Panc1 (cell line): Measurements from ENCODE around the gene B4GALT2. TPM values are rescaled to one million over a fixed set of nuclear protein-coding genes. Genes with fewer than 3 reads are reported as not detected.

ENCODE experiments used
- ATAC-seq: fragments of 200-7000 bp; cut with Tn5 transposase; 2 replicates; pipeline ENCODE4 v1.9.1; 2020; ENCODE audit warnings: mild to moderate bottlenecking, moderate library complexity
- BruUV-seq: library from RNA; stranded (reverse); fragments of 400-500 nt; replicated peaks from 2 replicates; lab custom pipeline; 2021; lab: Mats Ljungman, UMichigan
- CTCF ChIA-PET: fragments of 300-600 bp; sonication (Branson Sonifier 250); formaldehyde crosslinking; loops from one replicate; lab custom pipeline; 2022; ENCODE audit warnings: antibody characterized with exemption; lab: Charles Lee
- POLR2A ChIA-PET: fragments of 300-600 bp; sonication (Branson Sonifier 250); formaldehyde crosslinking; loops from one replicate; lab custom pipeline; 2022; ENCODE audit warnings: antibody characterized with exemption; lab: Charles Lee
- DNase-seq: peaks from one replicate; pipeline ENCODE4 v3.0.0-alpha.2; 2010; ENCODE audit warnings: low read depth, low spot score
- H3K27ac ChIP-seq: 2 replicates; pipeline ENCODE4 v1.5.1; 2011; ENCODE audit warnings: mild to moderate bottlenecking, low read length, inconsistent platforms
- H3K27me3 ChIP-seq: fragments of 200-500 bp; sonication (Bioruptor generic); 2 replicates; pipeline ENCODE4 v1.6.0; 2014; ENCODE audit warnings: low read length, inconsistent platforms; ENCODE audit not compliant: control insufficient read depth, insufficient read depth
- H3K36me3 ChIP-seq: fragments of 200-500 bp; sonication (Bioruptor generic); 2 replicates; pipeline ENCODE4 v1.5.1; 2014; ENCODE audit warnings: inconsistent platforms, mild to moderate bottlenecking, low read length, moderate library complexity; ENCODE audit not compliant: control insufficient read depth, insufficient read depth
- H3K4me1 ChIP-seq: 2 replicates; pipeline ENCODE4 v1.5.1; 2011; ENCODE audit warnings: inconsistent platforms, mild to moderate bottlenecking, low read length, moderate library complexity; ENCODE audit not compliant: control insufficient read depth, insufficient read depth
- H3K4me3 ChIP-seq, 2 experiments: 2 replicates each; pipeline ENCODE4 v1.5.1; 2011 to 2012; ENCODE audit warnings: low read depth in 2 of 2, low read length in 2 of 2, mild to moderate bottlenecking in 2 of 2, inconsistent platforms in 1 of 2, moderate library complexity in 1 of 2
- H3K9me3 ChIP-seq: fragments of 200-500 bp; sonication (Bioruptor generic); 2 replicates; pipeline ENCODE4 v1.5.1; 2014; ENCODE audit warnings: low read depth, mild to moderate bottlenecking, inconsistent platforms, low read length, moderate library complexity; ENCODE audit not compliant: control insufficient read depth, insufficient read depth
- CTCF ChIP-seq: fragments of 450-650 bp; IDR thresholded peaks from 2 replicates; pipeline ENCODE4 v1.5.1; 2017; ENCODE audit warnings: mild to moderate bottlenecking
- POLR2AphosphoS5 ChIP-seq: IDR thresholded peaks from 2 replicates; pipeline ENCODE4 v1.6.1; 2012; ENCODE audit warnings: mild to moderate bottlenecking, low read depth, low read length, moderate library complexity
- REST ChIP-seq, 2 experiments: IDR thresholded peaks; 2 replicates each; pipeline ENCODE4 v1.6.1; 2011 to 2012; ENCODE audit warnings: low read depth in 2 of 2, control low read depth in 1 of 2, low read length in 1 of 2, mild to moderate bottlenecking in 1 of 2, moderate library complexity in 1 of 2; ENCODE audit not compliant: insufficient read depth in 1 of 2
- SIN3A ChIP-seq: IDR thresholded peaks from 2 replicates; pipeline ENCODE4 v1.6.1; 2012; ENCODE audit warnings: low read depth, mild to moderate bottlenecking, low read length, moderate library complexity, borderline replicate concordance; ENCODE audit not compliant: insufficient read depth
- TCF7L2 ChIP-seq: IDR thresholded peaks from 2 replicates; pipeline ENCODE4 v1.6.1; 2011; ENCODE audit warnings: mild to moderate bottlenecking, low read depth, low read length, inconsistent platforms
- in situ Hi-C: cut with HindIII; loops from 2 replicates; pipeline ENCODE4 v1.10.0; 2016; ENCODE audit warnings: low sequenced_read_pairs, low pct_unique_long_range_greater_than_20kb
- intact Hi-C: fragments of 100-400 bp; cut with micrococcal nuclease; formaldehyde crosslinking; loops from one replicate; pipeline ENCODE4 v1.10.0; 2022; ENCODE audit not compliant: unreplicated experiment
- total RNA-seq: library from RNA; stranded (reverse); gene quantifications from one replicate; pipeline ENCODE4 v1.2.1, GENCODE V29; 2021; ENCODE audit not compliant: unreplicated experiment

Gene B4GALT2
- total RNA-seq, 1 experiment from 2014 or later = 90.1 TPM

GRCh38 chr1:43977376-43978263 lies 1.4 kb upstream of the B4GALT2 start:
- Histone ChIP-seq H3K27me3 (no peaks in the 10 kb centered on the region), H3K27ac (no peak overlapping the region; the same call in 1 of the 2 replicates), H3K4me1 (peaks cover 44% of the 10 kb centered on the region), H3K36me3 (peaks cover 4% of the 10 kb centered on the region; the same call in 1 of the 2 replicates), H3K4me3 (peak overlapping the region in 1 of 2 experiments; percentile 8; a peak in 2 of 4 replicates), H3K9me3 (no peaks in the 10 kb centered on the region)
- in situ Hi-C loops (no loop called here), intact Hi-C loops (no loop called here)
- no TSS peak for BruUV-seq
- TF ChIP-seq SIN3A (no peak), REST (IDR thresholded peaks at IDR 0.05; ENCODE audit: insufficient read depth in 1 of 2, low read depth in 2 of 2, low read length in 1 of 2) (no peak), TCF7L2 (no peak)
- no peak for DNase-seq
- POLR2A ChIA-PET = no interaction called here
- ATAC-seq = no peak
- CTCF ChIA-PET = no interaction called here

- ChIA-PET CTCF (no interaction called here), POLR2A (no interaction called here)
- Histone ChIP-seq H3K4me1 (peaks cover 44% of the 10 kb centered on the region), H3K36me3 (peaks cover 4% of the 10 kb centered on the region; the same call in 1 of the 2 replicates), H3K27ac (peak overlapping the region; percentile 88), H3K9me3 (no peaks in the 10 kb centered on the region), H3K27me3 (no peaks in the 10 kb centered on the region), H3K4me3 (peak overlapping the region; percentile 59 to 70)
- in situ Hi-C loops = no loop called here
- intact Hi-C loops = no loop called here
- no TSS peak for BruUV-seq
- ATAC-seq (no peak), DNase-seq (no peak)
- no peak for TF ChIP-seq TCF7L2
- no peak for TF ChIP-seq REST (IDR thresholded peaks at IDR 0.05; ENCODE audit: insufficient read depth in 1 of 2, low read depth in 2 of 2, low read length in 1 of 2)
- no peak for TF ChIP-seq POLR2AphosphoS5
- no peak for TF ChIP-seq CTCF
- no peak for TF ChIP-seq SIN3A
Measured at GRCh38 chr1:43978264-43978550, 803 bp upstream of the B4GALT2 start.
